ENCODE results near the gene LTC4S. TPM values are rescaled to one million over a fixed set of nuclear protein-coding genes. Genes with fewer than 3 reads are reported as not detected.

The LTC4S gene
- total and polyA plus RNA-seq, 9 of the 15 experiments (the other 6 are each of a cell fraction or from before 2014, with no cell fraction given), result 0.17 to 0.77 (median 0.75) TPM; not detected in 6

DNA sequence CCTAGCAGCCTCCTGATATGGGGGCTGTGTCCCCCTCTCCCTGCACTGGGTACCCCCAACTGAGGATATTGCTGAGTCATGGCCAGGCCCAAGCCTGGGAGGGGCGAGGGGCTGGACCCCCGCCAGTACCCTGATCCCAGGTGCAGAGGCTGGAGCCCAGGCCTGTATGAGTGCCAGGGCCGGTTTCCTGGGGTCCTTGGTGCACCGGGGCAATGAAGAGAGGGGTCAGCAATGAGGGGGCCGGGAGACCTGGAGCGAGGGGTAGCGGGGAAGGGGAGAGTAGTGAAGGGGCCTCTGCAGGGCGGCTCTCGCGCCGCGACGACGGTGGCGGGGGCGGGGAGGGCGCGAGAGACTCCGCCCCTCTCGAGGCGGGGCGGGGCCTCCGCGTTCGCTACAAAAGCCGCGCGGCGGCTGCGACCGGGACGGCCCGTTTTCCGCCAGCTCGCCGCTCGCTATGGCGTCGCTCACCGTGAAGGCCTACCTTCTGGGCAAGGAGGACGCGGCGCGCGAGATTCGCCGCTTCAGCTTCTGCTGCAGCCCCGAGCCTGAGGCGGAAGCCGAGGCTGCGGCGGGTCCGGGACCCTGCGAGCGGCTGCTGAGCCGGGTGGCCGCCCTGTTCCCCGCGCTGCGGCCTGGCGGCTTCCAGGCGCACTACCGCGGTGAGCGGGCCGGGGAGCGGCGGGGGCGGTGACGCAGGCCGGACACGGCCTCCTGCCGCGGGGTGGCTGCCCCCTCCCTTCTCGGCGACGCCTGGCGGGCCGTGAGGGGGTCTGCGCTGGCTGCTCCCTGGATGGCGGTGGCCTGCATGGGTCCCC is 26.9 kb downstream of the LTC4S start, which contains the start of gene SQSTM1 (continued):
- TF ChIP-seq, protein P1, sequence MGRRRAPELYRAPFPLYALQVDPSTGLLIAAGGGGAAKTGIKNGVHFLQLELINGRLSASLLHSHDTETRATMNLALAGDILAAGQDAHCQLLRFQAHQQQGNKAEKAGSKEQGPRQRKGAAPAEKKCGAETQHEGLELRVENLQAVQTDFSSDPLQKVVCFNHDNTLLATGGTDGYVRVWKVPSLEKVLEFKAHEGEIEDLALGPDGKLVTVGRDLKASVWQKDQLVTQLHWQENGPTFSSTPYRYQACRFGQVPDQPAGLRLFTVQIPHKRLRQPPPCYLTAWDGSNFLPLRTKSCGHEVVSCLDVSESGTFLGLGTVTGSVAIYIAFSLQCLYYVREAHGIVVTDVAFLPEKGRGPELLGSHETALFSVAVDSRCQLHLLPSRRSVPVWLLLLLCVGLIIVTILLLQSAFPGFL (CRISPR knock-in tag; IDR thresholded peaks at IDR 0.05), result no peak
- TF ChIP-seq MTF1 (CRISPR knock-in tag; IDR thresholded peaks at IDR 0.05; ENCODE audit: borderline replicate concordance), result no peak
- peak; percentile 42 for TF ChIP-seq REST (IDR thresholded peaks at IDR 0.05; ENCODE audit: borderline replicate concordance)
- TF ChIP-seq REST (CRISPR knock-in tag; IDR thresholded peaks at IDR 0.05; ENCODE audit: low read depth), result 0 out of 2 replicates have a peak, but pooled peaks have one; percentile 46
- peak; percentile 91 for TF ChIP-seq NFRKB (IDR thresholded peaks at IDR 0.05; ENCODE audit: low read depth)
- TF ChIP-seq ZNF316 (IDR thresholded peaks at IDR 0.05), result peak; percentile 98
- peak; percentile 63 for TF ChIP-seq CREM (IDR thresholded peaks at IDR 0.05; ENCODE audit: low read depth)
- TF ChIP-seq TAL1 (IDR thresholded peaks at IDR 0.05), result no peak
- TF ChIP-seq CTCFL (IDR thresholded peaks at IDR 0.05; ENCODE audit: borderline replicate concordance, insufficient read depth, low read depth, low read length, poor library complexity, severe bottlenecking), result peak; percentile 76
- no peak for TF ChIP-seq POU5F1 (IDR thresholded peaks at IDR 0.05; ENCODE audit: borderline replicate concordance, low read depth, low read length, partially characterized antibody)
- TF ChIP-seq NONO (IDR thresholded peaks at IDR 0.05; ENCODE audit: low read depth in 2 of 2, low read length in 1 of 2), result peak; percentile 72 to 95; a peak in 3 of 4 replicates
- no peak for TF ChIP-seq DEAF1 (CRISPR knock-in tag; IDR thresholded peaks at IDR 0.05)
- TF ChIP-seq TEAD1 (CRISPR knock-in tag; IDR thresholded peaks at IDR 0.05), result no peak
- no peak for TF ChIP-seq TAF15 (IDR thresholded peaks at IDR 0.05; ENCODE audit: low read depth, low read length)

All from K562 (cell line).